GM23338 (cell line): ENCODE data around the gene ZNHIT1.

ENCODE experiments used
- CREB1 ChIP-seq: fragments of 250-450 bp; sonication (Bioruptor Pico); IDR thresholded peaks from 2 replicates; pipeline ENCODE4 v1.5.0; 2020; ENCODE audit warnings: low read depth, mild to moderate bottlenecking, moderate library complexity
- CTCF ChIP-seq, 2 experiments: fragments of 200-600 bp in 1 of 2; sonication (generic) in 1 of 2; conservative IDR thresholded peaks; 2 replicates each; pipeline versions ENCODE4 v1.5.1 to v1.6.1; 2016 to 2017; ENCODE audit warnings: antibody characterized with exemption in 2 of 2, low read depth in 2 of 2, mild to moderate bottlenecking in 2 of 2, moderate library complexity in 1 of 2
- EZH2 ChIP-seq: fragments of 200-600 bp; sonication (generic); IDR thresholded peaks from one replicate; pipeline ENCODE4 v1.8.0; 2017; ENCODE audit warnings: antibody characterized with exemption, mild to moderate bottlenecking, low read depth; ENCODE audit not compliant: unreplicated experiment
- EZH2phosphoT487 ChIP-seq: fragments of 200-600 bp; sonication (generic); IDR thresholded peaks from one replicate; pipeline ENCODE4 v1.8.1; 2018; ENCODE audit warnings: antibody characterized with exemption; ENCODE audit not compliant: unreplicated experiment
- POLR2AphosphoS5 ChIP-seq: IDR thresholded peaks from 2 replicates; pipeline ENCODE4 v1.6.1; 2016; ENCODE audit warnings: antibody characterized with exemption, low read depth
- ZNF114 ChIP-seq: fragments of 250-450 bp; sonication (Bioruptor Pico); IDR thresholded peaks from 2 replicates; pipeline ENCODE4 v1.5.0; 2020; ENCODE audit warnings: mild to moderate bottlenecking, moderate library complexity
- ZNF331 ChIP-seq: fragments of 250-450 bp; sonication (Bioruptor Pico); IDR thresholded peaks from 2 replicates; pipeline ENCODE4 v1.5.0; 2020; ENCODE audit warnings: low read depth, mild to moderate bottlenecking, moderate library complexity

- no peak for TF ChIP-seq CTCF (conservative IDR thresholded peaks at IDR 0.05; ENCODE audit: low read depth in 2 of 2)
- peak; percentile 51 for TF ChIP-seq EZH2
- TF ChIP-seq CREB1 (CRISPR knock-in tag) = peak; percentile 30; the same call in 1 of the 2 replicates
- TF ChIP-seq POLR2AphosphoS5 = no peak; the same call in 1 of the 2 replicates
- TF ChIP-seq ZNF114 (CRISPR knock-in tag) = no peak
- TF ChIP-seq EZH2phosphoT487 = peak; percentile 43
- no peak for TF ChIP-seq ZNF331 (CRISPR knock-in tag)
These were observed 45.7 kb upstream of the ZNHIT1 start for GRCh38 chr7:101172005-101172853.
